ENCODE measurements around the gene HMCN2.
A peak's percentile ranks its signal among the peaks of the same experiment; 100 is the strongest.

Gene HMCN2

DNA sequence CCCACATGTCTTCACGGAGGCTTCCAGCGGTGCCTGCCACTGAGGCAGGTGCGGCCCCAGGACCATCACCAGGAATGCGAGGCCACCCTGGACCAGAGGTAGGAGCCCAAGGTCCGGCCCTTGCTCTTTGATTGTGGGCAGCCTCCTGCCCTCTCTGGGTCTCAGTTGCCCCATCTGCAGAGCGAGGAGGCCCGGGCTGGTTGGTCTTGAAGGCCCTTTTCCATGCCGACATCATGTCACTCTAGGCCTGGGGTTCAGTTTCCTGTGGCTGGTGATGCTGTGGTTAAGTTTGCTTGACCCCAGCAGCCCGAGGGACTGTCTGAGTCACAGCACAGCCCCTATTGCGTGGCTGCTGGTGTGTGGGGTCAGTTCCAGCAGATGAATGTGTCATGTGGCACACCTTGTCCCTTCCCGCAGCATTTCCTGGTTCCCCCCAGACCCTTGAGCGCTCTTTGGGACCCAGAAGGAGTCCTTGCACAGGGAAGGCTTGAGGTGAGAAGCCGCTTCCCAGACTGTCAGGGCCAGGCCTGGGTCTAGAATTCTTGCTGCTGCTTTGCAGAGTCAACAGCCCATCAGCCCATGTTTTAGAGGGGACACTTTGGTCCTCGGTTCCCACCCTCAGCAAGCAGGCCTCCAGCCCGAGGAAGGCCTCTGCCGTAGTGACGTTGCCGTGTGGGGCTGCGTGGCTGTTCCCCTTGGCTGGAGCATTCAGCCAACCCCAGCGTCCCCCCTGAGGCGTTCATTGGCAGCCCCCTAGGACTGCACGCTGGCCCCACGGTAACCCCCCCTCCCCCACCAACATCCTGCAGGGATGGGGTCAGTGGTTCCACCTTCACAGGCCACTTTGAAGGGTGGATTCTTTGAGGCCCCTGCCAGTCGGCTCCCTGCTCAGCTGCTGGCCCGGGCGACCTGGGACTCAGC is 31.0 kb upstream of the HMCN2 start:
- TF ChIP-seq EZH2phosphoT487 (IDR thresholded peaks at IDR 0.05; ENCODE audit: borderline replicate concordance) = no peak
- TF ChIP-seq, protein P1, sequence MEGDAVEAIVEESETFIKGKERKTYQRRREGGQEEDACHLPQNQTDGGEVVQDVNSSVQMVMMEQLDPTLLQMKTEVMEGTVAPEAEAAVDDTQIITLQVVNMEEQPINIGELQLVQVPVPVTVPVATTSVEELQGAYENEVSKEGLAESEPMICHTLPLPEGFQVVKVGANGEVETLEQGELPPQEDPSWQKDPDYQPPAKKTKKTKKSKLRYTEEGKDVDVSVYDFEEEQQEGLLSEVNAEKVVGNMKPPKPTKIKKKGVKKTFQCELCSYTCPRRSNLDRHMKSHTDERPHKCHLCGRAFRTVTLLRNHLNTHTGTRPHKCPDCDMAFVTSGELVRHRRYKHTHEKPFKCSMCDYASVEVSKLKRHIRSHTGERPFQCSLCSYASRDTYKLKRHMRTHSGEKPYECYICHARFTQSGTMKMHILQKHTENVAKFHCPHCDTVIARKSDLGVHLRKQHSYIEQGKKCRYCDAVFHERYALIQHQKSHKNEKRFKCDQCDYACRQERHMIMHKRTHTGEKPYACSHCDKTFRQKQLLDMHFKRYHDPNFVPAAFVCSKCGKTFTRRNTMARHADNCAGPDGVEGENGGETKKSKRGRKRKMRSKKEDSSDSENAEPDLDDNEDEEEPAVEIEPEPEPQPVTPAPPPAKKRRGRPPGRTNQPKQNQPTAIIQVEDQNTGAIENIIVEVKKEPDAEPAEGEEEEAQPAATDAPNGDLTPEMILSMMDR (conservative IDR thresholded peaks at IDR 0.05; ENCODE audit: low read length) = no peak
- H3K4me2 ChIP-seq (ENCODE audit: low read depth, low read length, poor library complexity, severe bottlenecking) = no peak overlapping the region
- H4K20me1 ChIP-seq (ENCODE audit: insufficient read depth, low read length, poor library complexity, severe bottlenecking) = no peaks in the 10 kb centered on the region
- H3K4me1 ChIP-seq (ENCODE audit: insufficient read depth, low read length, poor library complexity, severe bottlenecking) = no peaks in the 10 kb centered on the region
- H3K79me2 ChIP-seq (ENCODE audit: insufficient read depth, low read length) = no peaks in the 10 kb centered on the region
- H3F3A ChIP-seq (ENCODE audit: low read depth) = no peaks in the 10 kb centered on the region
- H3K36me3 ChIP-seq (ENCODE audit: insufficient read depth, low read length) = no peaks in the 10 kb centered on the region
- H2AFZ ChIP-seq (ENCODE audit: low read length) = no peak overlapping the region
- H3K9me3 ChIP-seq (ENCODE audit: insufficient read depth, low read depth, low read length) = no peaks in the 10 kb centered on the region
- no peaks in the 10 kb centered on the region for H3K27me3 ChIP-seq (ENCODE audit: insufficient read depth, low read length, poor library complexity, severe bottlenecking)
- no peak overlapping the region for H3K4me3 ChIP-seq (ENCODE audit: low read length, poor library complexity, severe bottlenecking)
- no peaks in the 10 kb centered on the region for H3K9me2 ChIP-seq (replicated peaks; ENCODE audit: low read depth, low read length)
- H3K9ac ChIP-seq (ENCODE audit: low read depth, low read length, poor library complexity, severe bottlenecking) = no peak overlapping the region

DNA sequence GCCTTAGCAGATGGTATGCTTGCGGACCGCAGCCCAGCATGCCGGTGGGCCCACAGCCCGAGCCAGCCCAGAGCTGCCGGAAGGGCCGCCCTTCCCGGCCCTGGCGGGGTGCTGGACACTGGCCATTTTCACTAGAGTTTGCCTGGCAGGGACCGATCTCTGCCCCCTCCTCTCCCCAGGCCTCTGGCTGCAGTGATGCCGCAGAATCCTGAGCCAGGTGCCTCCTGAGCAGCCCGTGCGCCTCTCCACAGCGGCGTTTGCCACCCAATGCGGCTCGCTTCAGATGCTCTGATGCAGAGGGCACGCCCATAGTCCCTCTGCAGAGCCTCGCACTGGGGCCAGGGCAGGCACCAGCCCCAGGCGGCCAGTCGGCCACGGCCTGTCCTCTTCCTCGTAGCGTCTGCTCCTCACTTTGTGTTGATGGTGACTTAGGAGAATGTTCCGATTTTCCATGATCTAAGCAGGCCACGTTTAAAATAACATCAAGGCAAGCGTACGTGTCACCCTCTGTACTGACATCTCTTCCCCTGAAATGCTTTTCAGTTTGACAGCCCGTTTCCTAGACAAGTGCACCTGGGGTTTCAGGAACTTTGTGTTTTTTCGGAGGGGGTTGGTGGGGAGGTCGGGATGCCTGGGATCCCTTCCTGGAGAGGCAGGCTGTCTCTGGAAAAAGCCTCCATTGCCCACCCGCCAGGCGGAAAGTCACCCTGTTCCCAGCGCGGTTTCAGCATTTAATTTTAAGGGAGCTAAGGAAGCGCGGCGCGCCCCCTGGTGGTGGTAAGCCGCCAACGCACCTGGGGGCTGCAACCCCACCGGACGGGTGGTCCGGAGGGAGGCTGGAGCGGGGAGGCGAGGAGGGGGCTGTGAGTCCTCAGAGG is 29.8 kb upstream of the HMCN2 start:
- no peak overlapping the region; the same call in 1 of the 2 replicates for H2AFZ ChIP-seq (ENCODE audit: low read length)
- H3K4me2 ChIP-seq (ENCODE audit: low read depth, low read length, poor library complexity, severe bottlenecking) = no peak overlapping the region
- no peaks in the 10 kb centered on the region for H3K36me3 ChIP-seq (ENCODE audit: insufficient read depth, low read length)
- H3K9me3 ChIP-seq (ENCODE audit: insufficient read depth, low read depth, low read length) = no peaks in the 10 kb centered on the region
- no peaks in the 10 kb centered on the region for H3F3A ChIP-seq (ENCODE audit: low read depth)
- no peak overlapping the region for H3K4me3 ChIP-seq (ENCODE audit: low read length, poor library complexity, severe bottlenecking)
- peaks cover 1% of the 10 kb centered on the region for H3K4me1 ChIP-seq (ENCODE audit: insufficient read depth, low read length, poor library complexity, severe bottlenecking)
- TF ChIP-seq, protein P1 (conservative IDR thresholded peaks at IDR 0.05; ENCODE audit: low read length) = peak; percentile 73
- TF ChIP-seq EZH2phosphoT487 (IDR thresholded peaks at IDR 0.05; ENCODE audit: borderline replicate concordance) = no peak
- no peaks in the 10 kb centered on the region for H3K27me3 ChIP-seq (ENCODE audit: insufficient read depth, low read length, poor library complexity, severe bottlenecking)
- no peaks in the 10 kb centered on the region for H4K20me1 ChIP-seq (ENCODE audit: insufficient read depth, low read length, poor library complexity, severe bottlenecking)
- no peaks in the 10 kb centered on the region for H3K79me2 ChIP-seq (ENCODE audit: insufficient read depth, low read length)
- no peaks in the 10 kb centered on the region for H3K9me2 ChIP-seq (replicated peaks; ENCODE audit: low read depth, low read length)
- H3K9ac ChIP-seq (ENCODE audit: low read depth, low read length, poor library complexity, severe bottlenecking) = no peak overlapping the region

DNA sequence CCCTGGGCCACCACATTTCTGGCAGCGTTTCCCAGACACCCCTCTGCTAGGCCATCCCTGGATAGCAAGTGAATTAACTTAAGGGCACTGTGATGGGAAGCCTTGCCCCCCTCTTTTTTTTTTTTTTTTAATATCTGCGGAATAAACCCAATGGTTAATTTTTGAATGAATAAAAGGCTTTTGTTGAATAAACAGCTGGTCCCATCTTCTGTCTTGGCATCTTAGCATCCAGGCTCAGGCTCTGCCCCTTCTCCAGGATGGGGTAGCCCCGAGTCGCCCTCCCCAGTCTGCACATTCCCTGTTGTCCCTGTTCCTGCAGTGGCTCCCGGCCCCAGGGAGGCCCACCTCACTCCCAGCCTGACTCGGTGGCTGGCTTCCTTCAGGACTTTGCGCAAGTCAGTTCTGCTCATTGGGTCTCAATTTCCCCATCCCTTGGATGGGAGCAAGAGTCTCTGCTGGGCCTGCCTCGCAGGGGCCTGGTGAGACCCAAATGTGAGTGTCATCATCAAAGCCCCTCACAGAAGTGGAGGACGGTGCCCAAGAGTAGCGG is 29.0 kb upstream of the HMCN2 start:
- H3F3A ChIP-seq (ENCODE audit: low read depth) = no peaks in the 10 kb centered on the region
- H3K36me3 ChIP-seq (ENCODE audit: insufficient read depth, low read length) = no peaks in the 10 kb centered on the region
- H3K4me1 ChIP-seq (ENCODE audit: insufficient read depth, low read length, poor library complexity, severe bottlenecking) = peaks cover 7% of the 10 kb centered on the region
- no peak overlapping the region for H3K4me2 ChIP-seq (ENCODE audit: low read depth, low read length, poor library complexity, severe bottlenecking)
- no peaks in the 10 kb centered on the region for H3K79me2 ChIP-seq (ENCODE audit: insufficient read depth, low read length)
- no peaks in the 10 kb centered on the region for H3K9me2 ChIP-seq (replicated peaks; ENCODE audit: low read depth, low read length)
- no peak overlapping the region for H3K4me3 ChIP-seq (ENCODE audit: low read length, poor library complexity, severe bottlenecking)
- H4K20me1 ChIP-seq (ENCODE audit: insufficient read depth, low read length, poor library complexity, severe bottlenecking) = no peaks in the 10 kb centered on the region
- H3K9me3 ChIP-seq (ENCODE audit: insufficient read depth, low read depth, low read length) = no peaks in the 10 kb centered on the region
- no peaks in the 10 kb centered on the region for H3K27me3 ChIP-seq (ENCODE audit: insufficient read depth, low read length, poor library complexity, severe bottlenecking)
- no peak overlapping the region for H3K9ac ChIP-seq (ENCODE audit: low read depth, low read length, poor library complexity, severe bottlenecking)
- H2AFZ ChIP-seq (ENCODE audit: low read length) = no peak overlapping the region
- TF ChIP-seq, protein P1 (conservative IDR thresholded peaks at IDR 0.05; ENCODE audit: low read length) = peak; percentile 9; the same call in 1 of the 2 replicates
- TF ChIP-seq EZH2phosphoT487 (IDR thresholded peaks at IDR 0.05; ENCODE audit: borderline replicate concordance) = no peak
